Stimulated activated CD8-positive, alpha-beta memory T cell treated with anti-CD3 and anti-CD28 coated beads, Interleukin-7, amount 100 ng/mL, for 4 hours (primary cell): ENCODE results near the gene OLFML2B.
"Not testable (repeated sequence)": the region's sequence is repeated elsewhere in the genome, so short reads cannot be mapped to it uniquely, and the experiment has no call there.

ENCODE experiments used
- DNase-seq, 2 donors: peaks; one replicate each; pipeline ENCODE4 v3.0.0-alpha.2; 2020; ENCODE audit warnings: low read depth in 2 of 2

OLFML2B gene

GRCh38 chr1:162035241-162035640 lies 11.6 kb upstream of the OLFML2B start:
- DNase-seq, result no peak

GRCh38 chr1:162033428-162033827 lies 9.8 kb upstream of the OLFML2B start:
- no peak for DNase-seq

- DNase-seq, result no peak
These were observed 7.2 kb upstream of the OLFML2B start for GRCh38 chr1:162030759-162031280.

- DNase-seq, result no peak
These were observed 5.5 kb upstream of the OLFML2B start for GRCh38 chr1:162029157-162029556.

GRCh38 chr1:162028726-162029125 lies 5.1 kb upstream of the OLFML2B start:
- DNase-seq, result no peak

- no peak for DNase-seq
These were observed 3.2 kb upstream of the OLFML2B start for GRCh38 chr1:162026881-162027280.

- no peak for DNase-seq
These were observed 1.9 kb upstream of the OLFML2B start for GRCh38 chr1:162025541-162025940.

GRCh38 chr1:162023181-162023546 lies 505 bp downstream of the OLFML2B start:
- no peak for DNase-seq

- no peak for DNase-seq
These were observed 1.0 kb downstream of the OLFML2B start for GRCh38 chr1:162022626-162023025.

- no peak for DNase-seq
These were observed 2.5 kb downstream of the OLFML2B start for GRCh38 chr1:162021124-162021523.

GRCh38 chr1:162020150-162020549 lies 3.5 kb downstream of the OLFML2B start:
- DNase-seq, result no peak

GRCh38 chr1:162019446-162019845 lies 4.2 kb downstream of the OLFML2B start:
- no peak for DNase-seq

- no peak for DNase-seq
These were observed 4.7 kb downstream of the OLFML2B start for GRCh38 chr1:162019006-162019405.

- DNase-seq, result no peak
These were observed 5.3 kb downstream of the OLFML2B start for GRCh38 chr1:162018418-162018817.

GRCh38 chr1:162017791-162018190 lies 5.9 kb downstream of the OLFML2B start:
- not testable (repeated sequence) for DNase-seq

GRCh38 chr1:162016631-162017030 lies 7.0 kb downstream of the OLFML2B start:
- DNase-seq, result no peak

GRCh38 chr1:162015196-162015595 lies 8.5 kb downstream of the OLFML2B start:
- DNase-seq, result no peak

- no peak for DNase-seq
These were observed 9.5 kb downstream of the OLFML2B start for GRCh38 chr1:162014202-162014601.

GRCh38 chr1:162013289-162013688 lies 10.4 kb downstream of the OLFML2B start:
- DNase-seq, result no peak

- no peak for DNase-seq
These were observed 12.2 kb downstream of the OLFML2B start for GRCh38 chr1:162011337-162012012.

GRCh38 chr1:162010175-162010506 lies 13.5 kb downstream of the OLFML2B start:
- no peak for DNase-seq

GRCh38 chr1:162009501-162010174 lies 14.0 kb downstream of the OLFML2B start:
- DNase-seq, result no peak

- DNase-seq, result no peak
These were observed 14.9 kb downstream of the OLFML2B start for GRCh38 chr1:162008799-162009198.

GRCh38 chr1:162007466-162007865 lies 16.2 kb downstream of the OLFML2B start:
- no peak for DNase-seq
